Measurements from ENCODE around the gene UGT8.

- TF ChIP-seq, protein P1, sequence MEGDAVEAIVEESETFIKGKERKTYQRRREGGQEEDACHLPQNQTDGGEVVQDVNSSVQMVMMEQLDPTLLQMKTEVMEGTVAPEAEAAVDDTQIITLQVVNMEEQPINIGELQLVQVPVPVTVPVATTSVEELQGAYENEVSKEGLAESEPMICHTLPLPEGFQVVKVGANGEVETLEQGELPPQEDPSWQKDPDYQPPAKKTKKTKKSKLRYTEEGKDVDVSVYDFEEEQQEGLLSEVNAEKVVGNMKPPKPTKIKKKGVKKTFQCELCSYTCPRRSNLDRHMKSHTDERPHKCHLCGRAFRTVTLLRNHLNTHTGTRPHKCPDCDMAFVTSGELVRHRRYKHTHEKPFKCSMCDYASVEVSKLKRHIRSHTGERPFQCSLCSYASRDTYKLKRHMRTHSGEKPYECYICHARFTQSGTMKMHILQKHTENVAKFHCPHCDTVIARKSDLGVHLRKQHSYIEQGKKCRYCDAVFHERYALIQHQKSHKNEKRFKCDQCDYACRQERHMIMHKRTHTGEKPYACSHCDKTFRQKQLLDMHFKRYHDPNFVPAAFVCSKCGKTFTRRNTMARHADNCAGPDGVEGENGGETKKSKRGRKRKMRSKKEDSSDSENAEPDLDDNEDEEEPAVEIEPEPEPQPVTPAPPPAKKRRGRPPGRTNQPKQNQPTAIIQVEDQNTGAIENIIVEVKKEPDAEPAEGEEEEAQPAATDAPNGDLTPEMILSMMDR (IDR thresholded peaks at IDR 0.05), result peak; percentile 34 to 69 (median 52)
- no peak for TF ChIP-seq POLR2A (IDR thresholded peaks at IDR 0.05)
These were observed 96.2 kb downstream of the UGT8 start for GRCh38 chr4:114694770-114695169.

Data from heart left ventricle (tissue), 13 donors.